ENCODE data around the gene PIGB. TPM values are rescaled to one million over a fixed set of nuclear protein-coding genes. Genes with fewer than 3 reads are reported as not detected.

PIGB gene
- total RNA-seq, 1 experiment from 2014 or later, result 15.1 TPM

GRCh38 chr15:55276324-55276723 is 42.7 kb upstream of the PIGB start:
- H3K9me3 ChIP-seq (ENCODE audit: control insufficient read depth in 1 of 2, insufficient read depth in 1 of 2, low read depth in 1 of 2, low read length in 2 of 2), result no peaks in the 10 kb centered on the region
- no peaks in the 10 kb centered on the region for H3K9me2 ChIP-seq (ENCODE audit: insufficient read depth)
- no peak for ATAC-seq
- no peak overlapping the region for H3K9ac ChIP-seq (ENCODE audit: low read length)
- H3K4me3 ChIP-seq (replicated peaks in 1 of 2; ENCODE audit: low read depth in 1 of 2, low read length in 2 of 2), result no peak overlapping the region
- no peak overlapping the region for H3K27ac ChIP-seq (ENCODE audit: low read depth, low read length)
- H3K4me2 ChIP-seq (ENCODE audit: low read length), result no peak overlapping the region
- BruUV-seq (replicated peaks), result no TSS peak
- intact Hi-C loops (cut with micrococcal nuclease), result no loop called here
- H2AFZ ChIP-seq (ENCODE audit: low read depth, low read length, poor library complexity, severe bottlenecking), result no peak overlapping the region
- peaks cover 11 to 14% of the 10 kb centered on the region in 2 experiments for H3K4me1 ChIP-seq (ENCODE audit: control insufficient read depth in 1 of 2, insufficient read depth in 2 of 2, low read length in 2 of 2)
- no peak for DNase-seq (ENCODE audit: low read depth, low spot score)
- CTCF ChIA-PET, result interaction anchor here (0.5 kb wide), 1 partner anchor 59 kb away, joined by 3 read pairs; no protein-coding TSS in a partner anchor
- no peaks in the 10 kb centered on the region for H3K79me2 ChIP-seq (ENCODE audit: insufficient read depth, low read length)
- no peaks in the 10 kb centered on the region for H3K27me3 ChIP-seq (ENCODE audit: insufficient read depth, low read length)
- TF ChIP-seq CEBPB (IDR thresholded peaks at IDR 0.05; ENCODE audit: low read depth) (no peak), ATF3 (IDR thresholded peaks at IDR 0.05) (no peak), ZNF274 (IDR thresholded peaks at IDR 0.05; ENCODE audit: low read depth, low read length) (no peak), YY1 (IDR thresholded peaks at IDR 0.05; ENCODE audit: extremely low read depth, insufficient replicate concordance, low read depth, low read length) (no peak), SP1 (IDR thresholded peaks at IDR 0.05; ENCODE audit: low read depth) (no peak), POLR2A (IDR thresholded peaks at IDR 0.05; ENCODE audit: borderline replicate concordance, extremely low read depth, insufficient read depth, insufficient read length) (no peak), FOSL1 (IDR thresholded peaks at IDR 0.05; ENCODE audit: low read depth) (no peak), JUND (IDR thresholded peaks at IDR 0.05) (no peak)
- RAD21 ChIA-PET (ENCODE audit: low non-redundant PET in 1 of 2, low total read pairs in 2 of 2, uncharacterized antibody in 2 of 2, unreplicated experiment in 2 of 2), result interaction anchor here in 1 of 2 experiments (0.7 kb wide), 1 partner anchor 60 kb away, joined by 4 read pairs; no protein-coding TSS in a partner anchor
- H3K36me3 ChIP-seq (ENCODE audit: control insufficient read depth in 1 of 2, insufficient read depth in 2 of 2, low read length in 2 of 2), result no peaks in the 10 kb centered on the region
- POLR2A ChIA-PET, result no interaction called here
- H4K20me1 ChIP-seq (ENCODE audit: insufficient read depth), result no peaks in the 10 kb centered on the region

GRCh38 chr15:55277116-55277564 is 41.9 kb upstream of the PIGB start:
- Histone ChIP-seq H3K9ac (ENCODE audit: low read length) (no peak overlapping the region), H2AFZ (ENCODE audit: low read depth, low read length, poor library complexity, severe bottlenecking) (no peak overlapping the region), H3K4me2 (ENCODE audit: low read length) (no peak overlapping the region), H3K79me2 (ENCODE audit: insufficient read depth, low read length) (no peaks in the 10 kb centered on the region), H3K9me2 (ENCODE audit: insufficient read depth) (no peaks in the 10 kb centered on the region), H3K27ac (ENCODE audit: low read depth, low read length) (no peak overlapping the region), H4K20me1 (ENCODE audit: insufficient read depth) (no peaks in the 10 kb centered on the region), H3K4me3 (replicated peaks in 1 of 2; ENCODE audit: low read depth in 1 of 2, low read length in 2 of 2) (no peak overlapping the region), H3K27me3 (ENCODE audit: insufficient read depth, low read length) (no peaks in the 10 kb centered on the region), H3K4me1 (ENCODE audit: control insufficient read depth in 1 of 2, insufficient read depth in 2 of 2, low read length in 2 of 2) (peaks cover 11 to 17% of the 10 kb centered on the region in 2 experiments), H3K9me3 (ENCODE audit: control insufficient read depth in 1 of 2, insufficient read depth in 1 of 2, low read depth in 1 of 2, low read length in 2 of 2) (no peaks in the 10 kb centered on the region), H3K36me3 (ENCODE audit: control insufficient read depth in 1 of 2, insufficient read depth in 2 of 2, low read length in 2 of 2) (no peaks in the 10 kb centered on the region)
- BruUV-seq (replicated peaks), result no TSS peak
- ChIA-PET POLR2A (no interaction called here), CTCF (interaction anchor here (0.6 kb wide), 1 partner anchor 60 kb away, joined by 3 read pairs; no protein-coding TSS in a partner anchor), RAD21 (ENCODE audit: low non-redundant PET in 1 of 2, low total read pairs in 2 of 2, uncharacterized antibody in 2 of 2, unreplicated experiment in 2 of 2) (no interaction called here)
- intact Hi-C loops (cut with micrococcal nuclease), result no loop called here
- ATAC-seq, result no peak
- DNase-seq (ENCODE audit: low read depth, low spot score), result no peak
- TF ChIP-seq ATF3 (IDR thresholded peaks at IDR 0.05), result no peak
- TF ChIP-seq SRF (IDR thresholded peaks at IDR 0.05; ENCODE audit: low read depth), result no peak
- no peak for TF ChIP-seq YY1 (IDR thresholded peaks at IDR 0.05; ENCODE audit: extremely low read depth, insufficient replicate concordance, low read depth, low read length)
- TF ChIP-seq EZH2 (IDR thresholded peaks at IDR 0.05), result no peak
- TF ChIP-seq POLR2AphosphoS5 (IDR thresholded peaks at IDR 0.05; ENCODE audit: low read depth, low read length), result no peak
- no peak for TF ChIP-seq FOSL1 (IDR thresholded peaks at IDR 0.05; ENCODE audit: low read depth)
- TF ChIP-seq REST (IDR thresholded peaks at IDR 0.05; ENCODE audit: low read depth), result no peak
- TF ChIP-seq JUND (IDR thresholded peaks at IDR 0.05), result no peak
- no peak for TF ChIP-seq SIN3A (IDR thresholded peaks at IDR 0.05; ENCODE audit: low read depth)
- TF ChIP-seq ZFX (IDR thresholded peaks at IDR 0.05), result no peak
- TF ChIP-seq CTCF (IDR thresholded peaks at IDR 0.05 in 2 of 3, conservative IDR thresholded peaks at IDR 0.05 in 1 of 3; ENCODE audit: borderline replicate concordance in 1 of 3, insufficient read depth in 1 of 3, low read depth in 2 of 3, low read length in 2 of 3), result no peak
- no peak for TF ChIP-seq ELF1 (IDR thresholded peaks at IDR 0.05; ENCODE audit: borderline replicate concordance, low read depth)

Measured in HCT116 (cell line).